Measurements from ENCODE around the gene OR10T2.
"Not testable (repeated sequence)": the region's sequence is repeated elsewhere in the genome, so short reads cannot be mapped to it uniquely, and the experiment has no call there.

OR10T2 gene, protein sequence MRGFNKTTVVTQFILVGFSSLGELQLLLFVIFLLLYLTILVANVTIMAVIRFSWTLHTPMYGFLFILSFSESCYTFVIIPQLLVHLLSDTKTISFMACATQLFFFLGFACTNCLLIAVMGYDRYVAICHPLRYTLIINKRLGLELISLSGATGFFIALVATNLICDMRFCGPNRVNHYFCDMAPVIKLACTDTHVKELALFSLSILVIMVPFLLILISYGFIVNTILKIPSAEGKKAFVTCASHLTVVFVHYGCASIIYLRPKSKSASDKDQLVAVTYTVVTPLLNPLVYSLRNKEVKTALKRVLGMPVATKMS

DNA sequence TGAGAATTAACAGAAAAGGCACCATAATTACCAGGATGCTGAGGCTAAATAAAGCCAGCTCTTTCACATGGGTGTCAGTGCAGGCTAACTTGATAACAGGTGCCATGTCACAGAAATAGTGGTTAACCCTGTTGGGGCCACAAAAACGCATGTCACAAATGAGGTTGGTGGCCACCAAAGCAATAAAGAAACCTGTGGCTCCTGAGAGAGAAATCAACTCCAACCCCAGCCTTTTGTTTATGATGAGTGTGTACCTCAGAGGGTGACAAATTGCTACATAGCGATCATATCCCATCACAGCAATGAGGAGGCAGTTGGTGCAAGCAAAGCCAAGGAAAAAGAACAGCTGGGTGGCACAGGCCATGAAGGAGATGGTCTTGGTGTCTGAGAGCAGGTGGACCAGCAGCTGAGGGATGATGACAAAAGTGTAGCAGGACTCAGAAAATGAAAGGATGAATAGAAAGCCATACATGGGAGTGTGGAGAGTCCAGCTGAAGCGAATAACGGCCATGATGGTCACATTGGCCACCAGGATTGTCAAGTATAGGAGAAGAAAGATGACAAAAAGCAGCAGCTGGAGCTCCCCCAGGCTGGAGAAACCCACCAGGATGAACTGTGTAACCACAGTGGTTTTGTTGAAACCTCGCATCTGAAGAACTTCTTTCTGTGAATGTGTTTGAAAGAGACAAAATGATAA, at the start of gene OR10T2:
TSS of gene OR10T2 (minus strand) at position 649 of the 697 bp plus-strand sequence. CDS start at position 649, 0 bp downstream.
- DNase-seq: no peak

DNA sequence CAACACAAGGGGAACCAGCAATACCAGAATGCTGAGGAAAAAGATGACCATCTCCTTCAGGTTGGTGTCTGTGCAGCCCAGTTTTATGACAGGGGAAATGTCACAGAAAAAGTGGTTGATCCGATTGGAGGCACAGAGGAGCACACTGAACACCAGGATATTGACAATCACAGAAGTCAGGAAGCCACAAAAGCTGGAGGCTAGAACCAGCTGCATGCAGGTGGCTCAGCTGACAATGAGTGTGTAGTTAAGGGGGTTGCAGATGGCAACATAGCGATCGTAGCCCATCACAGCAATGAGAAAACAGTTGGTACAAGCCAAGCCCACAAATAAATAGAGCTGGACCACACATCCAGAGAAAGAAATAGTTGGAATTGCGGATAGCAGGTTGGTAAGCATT, 46.1 kb upstream of the OR10T2 start:
- DNase-seq: no peak

DNA sequence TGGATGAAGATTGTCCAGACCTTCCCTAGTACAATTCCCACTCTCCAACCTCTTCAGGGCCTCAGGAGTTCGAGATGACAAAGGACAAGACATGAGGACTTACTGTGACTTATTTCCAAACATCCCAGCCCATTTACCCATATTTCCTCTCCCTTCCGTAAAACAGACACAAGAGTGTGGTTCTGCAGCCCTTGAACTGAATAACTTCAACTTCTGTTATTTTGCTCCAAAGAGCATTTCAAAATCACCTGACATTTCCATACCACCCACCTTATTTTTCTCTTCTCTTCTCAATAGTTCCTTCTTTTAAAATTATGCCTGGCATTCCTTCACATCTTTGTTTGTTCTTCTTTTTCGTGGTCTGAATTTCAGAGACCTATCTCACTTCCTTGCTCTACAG, 35.5 kb upstream of the OR10T2 start:
- DNase-seq: no peak

DNA sequence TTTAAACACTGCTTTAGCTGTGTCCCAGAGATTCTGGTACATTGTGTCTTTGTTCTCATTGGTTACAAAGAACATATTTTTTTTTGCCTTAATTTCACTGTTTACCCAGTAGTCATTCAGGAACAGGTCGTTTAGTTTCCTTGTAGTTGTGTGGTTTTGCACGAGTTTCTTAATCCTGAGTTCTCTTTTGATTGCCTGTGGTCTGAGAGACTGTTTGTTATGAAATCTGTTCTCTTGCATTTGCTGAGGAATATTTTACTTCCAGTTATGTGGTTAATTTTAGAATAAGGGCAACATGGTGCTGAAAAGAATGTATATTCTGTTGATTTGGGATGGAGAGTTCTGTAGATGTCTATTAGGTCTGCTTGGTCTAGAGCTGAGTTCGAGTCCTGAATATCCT, 30.9 kb upstream of the OR10T2 start:
- not testable (repeated sequence) for DNase-seq

DNA sequence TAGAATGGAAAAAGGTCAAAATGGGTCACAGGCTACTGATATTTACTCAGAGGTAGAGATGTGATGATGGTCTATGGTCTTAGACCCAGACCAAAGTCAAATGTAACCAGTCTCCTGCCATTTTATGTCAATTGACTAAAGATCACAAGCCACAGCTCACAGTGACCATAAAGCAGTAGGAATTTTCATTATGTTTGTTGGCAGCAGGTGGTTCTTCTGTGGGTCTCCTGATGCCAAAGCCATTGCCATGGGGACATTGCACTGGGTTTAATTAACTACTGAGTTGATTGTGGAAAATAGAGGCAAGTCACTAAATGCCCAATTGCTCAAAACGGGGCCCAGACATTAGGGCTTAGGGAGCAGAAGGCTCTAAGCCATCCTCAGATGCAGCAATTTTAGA, 26.9 kb upstream of the OR10T2 start, which contains the start of gene OR10K2:
TSS of gene OR10K2 (minus strand) at position 101 of the 400 bp plus-strand sequence. CDS start 5,371 bp downstream, outside the sequence.
- no peak for DNase-seq

DNA sequence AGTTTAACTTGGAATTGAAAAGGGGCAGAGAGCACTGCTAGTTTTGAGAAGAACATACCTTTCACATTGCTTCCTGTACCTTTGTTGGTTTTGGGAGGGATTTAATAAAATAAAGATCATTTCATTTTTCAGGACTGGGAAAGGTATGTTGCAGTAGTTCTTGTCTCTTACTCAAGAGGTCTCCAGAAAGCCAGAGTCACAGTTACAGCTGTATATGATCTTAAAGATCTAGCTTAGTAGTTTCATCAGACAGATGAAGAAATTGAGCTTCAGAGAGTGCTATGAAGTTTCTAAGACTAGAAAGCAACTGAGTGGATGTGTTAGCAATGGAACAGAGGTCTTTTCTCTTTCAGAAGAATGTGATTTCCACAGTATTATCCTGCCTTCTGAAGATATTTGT, 25.8 kb upstream of the OR10T2 start:
- no peak for DNase-seq

DNA sequence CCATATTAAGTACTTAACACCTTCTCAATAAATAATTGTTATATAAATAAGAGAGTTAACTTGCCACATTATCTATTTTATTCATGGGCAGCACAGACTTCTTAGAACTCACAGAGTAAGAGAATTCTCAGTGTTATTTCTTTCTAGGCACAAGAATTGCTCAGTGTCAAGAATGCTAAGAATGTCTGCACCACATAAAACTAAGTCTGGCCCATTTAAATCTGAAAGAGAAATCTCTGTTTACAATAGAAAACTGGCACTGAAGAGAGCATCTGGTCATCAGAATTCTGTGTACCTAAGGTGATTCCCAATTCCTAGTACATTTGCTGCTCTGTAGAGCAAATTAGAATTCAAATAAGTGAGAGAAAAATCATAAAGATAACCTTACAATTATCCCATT, 22.9 kb upstream of the OR10T2 start:
- DNase-seq: no peak

DNA sequence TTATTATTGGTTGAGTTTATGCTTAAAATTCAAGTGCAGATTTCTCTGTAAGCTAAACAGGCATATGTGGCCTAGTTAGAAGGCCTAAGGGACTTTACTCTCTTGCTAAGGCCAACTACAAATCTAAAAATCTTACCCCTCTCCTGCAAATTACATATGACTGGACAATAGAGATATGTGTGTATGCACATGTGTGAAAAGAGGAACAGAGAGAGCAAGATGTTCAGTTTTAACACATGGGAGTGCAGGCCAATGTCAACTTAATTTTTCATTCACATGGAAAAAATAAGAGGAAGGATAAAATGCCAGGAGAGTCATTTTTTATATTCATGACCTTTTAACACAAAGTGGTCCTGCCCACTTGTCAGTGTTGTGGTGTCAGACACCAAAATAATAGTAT, 18.3 kb upstream of the OR10T2 start:
- DNase-seq: no peak

DNA sequence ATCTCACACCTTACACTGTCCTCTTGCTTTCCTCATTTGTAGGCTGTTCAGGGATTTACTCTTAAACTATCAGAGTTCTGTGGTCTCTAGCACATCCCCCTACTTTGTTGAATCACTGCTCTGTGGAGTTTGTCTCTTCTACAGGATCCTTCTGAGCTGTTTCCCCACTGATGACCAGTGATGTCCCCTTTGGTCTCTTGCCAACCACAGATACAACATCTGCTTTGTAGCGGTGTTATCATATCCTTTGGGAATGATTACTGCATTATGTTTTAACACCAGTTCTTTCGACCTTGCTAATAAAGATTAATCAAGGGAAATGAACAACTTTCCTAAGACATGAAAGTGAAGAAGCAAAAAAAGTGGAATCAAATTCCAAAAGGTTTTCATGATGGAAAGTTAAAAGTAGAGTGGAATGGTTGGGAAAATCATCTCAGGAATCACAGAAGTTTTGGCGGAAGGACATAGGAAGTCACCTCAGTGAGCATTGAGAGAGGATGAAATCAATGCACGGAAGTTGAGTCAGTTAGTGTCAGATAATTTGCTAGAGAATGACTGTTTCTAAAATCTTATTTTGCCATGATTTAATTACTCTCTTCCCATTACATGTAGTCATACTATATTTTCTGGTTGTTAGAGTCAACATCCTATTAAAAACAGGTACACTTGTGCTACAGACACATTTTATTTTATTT, 15.5 kb upstream of the OR10T2 start:
- DNase-seq: no peak

DNA sequence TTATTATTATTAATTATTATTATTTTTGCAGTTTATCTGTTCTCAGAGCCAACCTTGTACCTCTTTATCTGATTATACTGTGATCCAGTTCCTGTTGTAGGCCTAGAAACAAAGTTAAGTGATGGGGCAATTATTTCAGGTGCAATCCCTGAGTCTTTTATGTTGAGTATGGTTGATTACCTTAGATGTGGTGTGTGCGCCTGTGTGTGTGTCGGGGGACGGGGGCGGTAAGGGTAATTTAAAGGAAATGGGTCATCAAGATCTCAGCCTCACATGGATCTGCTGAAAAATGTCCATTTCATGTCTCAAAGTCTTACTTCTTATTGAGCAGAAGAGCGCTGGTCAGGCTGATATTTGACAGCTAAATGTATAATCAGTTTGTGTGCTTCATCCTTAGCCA, 7.8 kb upstream of the OR10T2 start:
- DNase-seq: no peak

DNA sequence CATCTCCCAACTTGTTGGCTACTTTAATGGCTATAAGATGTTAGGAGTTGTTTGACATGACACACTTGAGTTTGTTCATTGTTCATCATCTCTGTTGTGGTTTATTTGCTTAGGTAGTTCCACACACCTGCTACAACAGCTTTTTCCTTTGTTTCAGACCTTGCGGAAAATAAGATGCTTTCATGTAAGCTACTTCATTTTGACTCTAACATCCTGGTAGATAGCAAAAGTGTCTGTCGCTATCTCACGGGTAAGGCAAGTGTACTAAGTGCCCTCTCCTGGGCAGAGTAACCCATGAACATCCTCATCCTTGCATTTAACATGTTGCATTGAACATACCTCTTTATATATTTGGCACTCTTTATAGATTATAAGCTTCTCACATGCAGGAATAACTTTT, 1.6 kb upstream of the OR10T2 start:
- DNase-seq: no peak

DNA sequence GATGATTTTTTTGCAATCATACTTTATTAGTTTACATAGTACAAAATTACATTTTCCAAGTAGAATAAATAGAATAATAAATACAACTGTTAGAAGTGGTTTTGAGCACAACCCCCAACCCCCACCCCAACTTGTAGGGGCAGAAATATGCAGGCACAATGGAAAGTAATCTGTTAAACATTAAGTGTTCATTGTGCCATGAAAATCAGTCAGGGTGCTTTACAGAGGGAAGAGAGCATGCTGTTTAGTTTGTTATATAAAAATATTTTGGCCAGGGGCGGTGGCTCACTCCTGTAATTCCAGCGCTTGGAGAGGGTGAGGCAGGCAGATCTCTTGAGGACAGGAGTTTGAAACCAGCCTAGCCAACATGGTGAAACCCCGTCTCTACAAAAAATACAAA, 2.6 kb downstream of the OR10T2 start:
- DNase-seq: no peak

DNA sequence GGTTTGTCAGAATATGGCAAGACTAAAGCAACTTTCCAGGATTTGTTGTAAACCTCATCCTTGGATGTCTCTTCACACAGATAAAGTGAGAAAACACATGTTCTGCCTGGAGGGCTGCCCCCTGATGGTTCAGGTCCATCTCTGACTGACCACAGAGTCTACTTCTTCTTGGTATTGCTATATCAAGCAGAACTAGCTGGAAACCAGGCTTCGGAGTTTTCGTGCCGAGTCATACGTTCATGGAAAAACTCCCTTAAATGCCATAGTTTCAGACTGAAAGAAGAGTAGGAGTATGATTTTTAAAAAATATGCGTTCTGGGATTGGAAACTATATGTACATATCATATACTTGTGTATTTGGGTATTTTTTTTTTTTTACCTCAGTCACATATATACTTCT, 5.8 kb downstream of the OR10T2 start:
- no peak for DNase-seq

DNA sequence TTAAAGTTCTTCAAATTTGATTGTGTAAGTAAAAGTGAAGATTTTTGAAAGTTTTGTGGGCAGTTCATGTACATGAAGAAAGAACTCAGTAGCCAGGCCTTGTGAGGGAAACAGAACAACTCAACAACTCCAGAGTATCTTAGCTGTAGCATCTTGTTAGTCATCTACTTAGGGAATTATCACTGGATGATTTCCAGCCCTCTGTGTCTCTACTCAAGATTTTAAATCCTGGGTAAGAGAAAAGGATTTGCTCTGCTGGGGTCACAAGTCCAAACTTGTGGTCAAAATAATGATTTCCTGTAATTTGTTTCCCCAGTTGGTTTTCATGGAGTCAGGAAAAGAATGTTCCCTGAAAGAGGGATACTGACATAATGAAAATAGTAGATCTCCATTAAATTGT, 8.2 kb downstream of the OR10T2 start:
- no peak for DNase-seq

DNA sequence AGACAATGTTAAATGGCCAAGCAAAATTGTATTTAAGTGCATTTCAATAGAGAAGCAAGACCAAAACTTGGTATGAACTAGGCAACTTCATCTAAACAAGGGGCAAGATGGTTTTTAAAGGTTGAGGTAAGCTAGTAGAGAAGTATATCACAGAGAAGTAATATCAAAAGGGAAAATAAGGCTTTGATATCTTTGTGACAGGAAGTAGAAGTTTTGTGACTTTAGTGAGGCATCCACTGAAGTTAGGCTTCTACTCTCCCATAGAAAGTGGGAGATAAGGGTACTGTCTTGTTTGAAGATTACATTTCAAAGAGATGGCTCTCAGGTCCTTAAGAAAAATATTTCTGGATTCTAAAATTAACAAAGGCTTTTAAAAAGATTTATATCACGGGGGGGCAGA, 8.9 kb downstream of the OR10T2 start:
- DNase-seq: no peak

DNA sequence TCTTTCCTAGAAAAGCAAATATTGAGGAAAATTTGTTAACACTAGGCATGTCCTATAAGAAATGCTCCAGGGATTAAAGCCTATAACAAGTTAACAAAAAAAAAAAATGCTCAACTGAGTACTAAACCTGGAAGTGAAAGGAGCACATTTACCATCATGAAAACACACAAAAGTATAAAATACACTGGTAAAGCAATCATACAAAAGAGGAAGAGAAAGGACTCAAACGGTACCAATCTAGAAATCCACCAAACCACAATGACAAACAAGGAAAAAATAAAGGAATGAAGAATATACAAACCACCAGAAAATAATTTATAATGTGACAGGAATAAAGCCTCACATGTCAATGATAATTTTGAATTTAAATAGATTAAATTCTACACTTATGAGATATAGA, 24.4 kb downstream of the OR10T2 start:
- no peak for DNase-seq

DNA sequence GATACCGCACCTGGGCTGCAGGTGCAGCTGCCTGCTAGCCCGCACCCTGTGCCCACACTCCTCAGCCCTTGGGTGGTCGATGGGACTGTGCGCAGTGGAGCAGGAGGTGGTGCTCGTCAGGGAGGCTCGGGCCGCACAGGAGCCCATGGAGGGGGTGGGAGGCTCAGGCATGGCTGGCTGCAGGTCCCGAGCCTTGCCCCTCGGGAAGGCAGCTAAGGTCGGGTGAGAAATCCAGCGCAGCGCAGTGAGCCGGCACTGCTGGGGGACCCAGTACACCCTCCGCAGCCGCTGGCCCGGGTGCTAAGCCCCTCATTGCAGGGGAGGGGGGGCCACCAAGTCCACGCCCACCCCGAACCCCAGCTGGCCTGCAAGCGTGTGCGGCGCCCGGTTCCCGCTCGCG, 25.2 kb downstream of the OR10T2 start:
- not testable (repeated sequence) for DNase-seq

DNA sequence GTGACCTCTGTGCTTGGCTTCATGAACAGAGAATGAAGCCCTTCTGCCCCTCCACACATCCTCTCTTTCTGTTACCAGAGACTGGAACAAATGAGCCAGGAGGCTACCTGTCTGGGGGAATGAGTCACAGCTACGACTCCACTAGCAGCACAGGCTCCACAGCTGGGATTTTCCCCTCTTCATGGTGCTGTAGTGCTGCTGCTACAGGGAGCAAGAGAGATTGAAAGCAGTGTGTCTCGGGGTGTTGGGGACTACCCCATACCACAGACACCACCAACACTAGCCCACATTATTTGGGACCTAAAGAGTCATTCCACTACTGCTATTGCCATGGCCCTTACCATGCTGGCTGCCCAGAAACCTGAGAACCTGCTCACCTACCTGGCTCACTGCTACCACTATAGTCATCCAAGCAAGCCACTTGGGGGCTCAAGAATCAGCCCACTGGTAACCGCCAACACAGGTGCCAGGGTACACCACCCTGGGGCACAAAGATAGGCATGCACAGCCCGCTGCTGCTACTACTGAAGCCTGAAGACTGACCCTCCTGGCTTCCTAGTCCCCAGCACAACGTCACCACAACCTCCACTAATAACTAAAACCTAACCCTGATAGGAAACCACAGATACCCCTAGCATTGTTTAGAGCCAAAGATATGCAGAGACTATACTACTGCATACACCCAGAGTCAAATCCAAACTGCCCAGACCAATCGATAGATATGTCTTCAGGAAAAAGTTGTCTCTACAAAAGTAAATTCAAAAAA, 27.9 kb downstream of the OR10T2 start:
- no peak for DNase-seq

DNA sequence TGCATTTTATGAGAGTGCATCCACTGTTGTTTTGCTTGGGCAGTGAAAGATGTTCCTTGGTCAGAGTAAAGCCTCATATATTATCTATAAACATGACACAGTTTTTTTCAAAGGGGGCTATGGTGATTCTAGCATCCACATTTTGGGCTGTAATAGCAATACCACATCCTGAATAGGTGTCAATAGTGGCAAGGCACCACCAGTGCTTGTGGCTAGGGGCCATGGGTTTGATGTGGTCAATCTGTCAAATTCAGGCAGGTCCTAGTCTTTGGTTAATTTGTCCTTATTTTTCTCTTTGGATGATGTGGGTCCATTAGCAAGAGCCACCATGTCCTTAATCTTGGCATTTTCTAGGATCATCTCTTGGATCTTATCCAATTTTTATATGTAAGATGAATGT, 32.5 kb downstream of the OR10T2 start:
- DNase-seq: no peak

DNA sequence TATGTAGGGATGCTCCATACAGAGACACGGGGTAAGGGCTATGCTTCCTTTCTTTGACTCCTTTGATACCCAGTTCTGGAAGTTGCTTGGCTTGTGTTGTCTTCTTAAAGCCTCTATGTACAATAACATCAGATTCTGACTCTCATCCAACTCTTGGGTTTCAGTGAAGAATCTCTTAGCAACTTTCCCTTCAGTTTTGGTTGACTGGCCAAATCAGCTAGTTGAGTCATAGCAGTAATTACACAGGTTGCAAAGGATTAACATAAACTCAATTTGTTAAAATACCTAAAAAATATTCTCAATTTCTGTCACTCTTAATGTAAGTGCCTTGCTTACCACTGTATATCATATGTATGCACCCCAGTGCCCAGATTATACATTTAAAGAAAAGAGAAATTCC, 36.3 kb downstream of the OR10T2 start:
- DNase-seq: no peak

DNA sequence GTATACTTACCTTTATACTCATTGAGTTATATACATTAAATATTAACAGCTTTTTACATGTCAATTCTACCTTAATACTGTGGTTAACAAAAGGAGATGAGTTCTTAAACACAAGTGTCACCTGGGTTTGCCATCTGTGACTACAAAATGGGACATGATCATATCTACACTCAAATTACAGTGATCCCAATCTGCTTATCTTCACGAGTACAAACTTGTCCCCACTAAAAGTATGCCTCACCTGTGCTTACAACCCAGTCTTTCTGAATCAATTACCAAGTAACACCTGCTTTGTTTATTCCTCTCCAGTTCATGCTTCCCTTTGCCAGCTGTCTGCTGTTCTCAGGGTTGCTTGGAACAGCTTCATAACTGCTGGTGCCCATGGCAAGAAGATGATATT, 36.8 kb downstream of the OR10T2 start:
- DNase-seq: no peak

DNA sequence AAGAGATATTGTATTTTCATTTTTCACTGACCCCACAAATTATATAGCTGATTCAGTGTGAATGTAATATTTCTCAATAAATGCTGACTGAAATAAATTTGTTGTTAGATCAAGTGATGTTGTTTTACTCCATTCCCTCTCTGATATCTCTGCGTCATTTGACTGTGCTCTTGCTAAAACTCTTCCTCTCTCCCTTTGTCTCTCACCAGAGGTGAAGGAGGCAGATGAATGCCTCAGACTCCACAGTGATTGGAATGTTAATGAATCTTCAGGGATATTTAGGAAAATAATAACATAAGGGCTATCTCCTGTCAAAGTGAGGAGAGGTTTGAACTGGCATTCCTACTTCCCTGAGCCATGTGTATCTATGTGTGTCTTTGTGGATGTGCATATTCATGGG, 41.8 kb downstream of the OR10T2 start:
- no peak for DNase-seq

DNA sequence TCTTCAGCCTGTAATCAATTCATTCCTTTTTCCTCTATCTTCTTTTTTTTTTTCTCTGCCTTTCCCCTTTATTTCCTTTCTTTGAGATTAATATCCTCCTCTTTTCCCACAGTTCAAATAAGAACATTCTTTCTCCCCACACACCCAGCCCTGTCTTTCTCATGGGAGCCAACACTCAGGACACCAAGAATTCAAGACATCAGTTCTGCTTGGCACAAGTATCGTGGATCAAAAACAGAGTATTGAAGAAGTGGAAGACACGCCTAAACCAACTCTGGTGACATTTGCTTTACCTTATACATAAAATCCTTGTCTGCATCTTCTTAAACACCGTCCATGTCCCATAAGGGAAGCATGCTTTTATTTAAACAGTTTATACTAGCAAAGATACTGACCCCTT, 42.6 kb downstream of the OR10T2 start:
- no peak for DNase-seq
